Measurements from ENCODE around the gene SRRM3. TPM values are rescaled to one million over a fixed set of nuclear protein-coding genes. Genes with fewer than 3 reads are reported as not detected.

SRRM3 gene
- polyA plus RNA-seq, 1 donor from 2014 or later = 34.9 TPM

DNA sequence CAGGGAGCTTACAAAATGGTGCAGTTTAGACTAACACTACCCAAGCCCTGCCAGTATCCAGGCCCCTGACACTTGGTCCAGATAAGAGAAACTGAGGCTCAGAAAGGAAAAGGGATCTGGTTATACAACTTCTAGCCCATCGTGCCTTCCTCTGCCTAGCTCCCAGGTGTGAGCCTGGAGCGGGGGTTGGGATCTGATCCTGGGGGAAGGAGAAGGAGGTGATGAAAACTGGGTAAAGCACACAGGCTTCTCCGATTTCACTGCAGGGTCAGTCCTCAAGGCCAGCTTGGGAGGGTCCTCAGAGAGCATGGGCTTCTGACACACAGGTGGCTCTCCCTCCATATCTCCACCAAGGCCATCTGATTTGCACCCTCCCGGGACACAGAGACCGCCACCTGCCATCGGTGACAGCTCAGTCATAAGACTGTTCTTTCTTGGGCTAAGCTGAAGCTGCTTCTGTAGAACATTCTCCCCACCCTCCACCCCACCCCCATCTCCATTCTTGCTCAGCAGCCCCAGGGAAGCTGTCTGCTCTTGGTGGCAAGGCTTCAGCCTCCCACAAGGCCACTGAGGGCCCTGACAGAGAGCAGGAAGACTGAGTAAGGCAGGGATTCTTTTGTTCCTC, 16.4 kb downstream of the SRRM3 start:
- H3K9me2 ChIP-seq (ENCODE audit: insufficient read depth, low read length) = no peaks in the 10 kb centered on the region
- no peaks in the 10 kb centered on the region for H3K36me3 ChIP-seq (ENCODE audit: insufficient read depth, low read length)
- no peak overlapping the region for H2AFZ ChIP-seq (ENCODE audit: low read depth, low read length)
- peak overlapping the region; percentile 44 for H3K9ac ChIP-seq (ENCODE audit: low read length)
- no peaks in the 10 kb centered on the region for H3K9me3 ChIP-seq (ENCODE audit: low read length)
- no peak overlapping the region for H3K4me2 ChIP-seq (ENCODE audit: low read length)
- no peaks in the 10 kb centered on the region for H3K27me3 ChIP-seq (ENCODE audit: insufficient read depth, low read depth, low read length)
- no peaks in the 10 kb centered on the region for H4K20me1 ChIP-seq (ENCODE audit: insufficient read depth)
- H3K27ac ChIP-seq (ENCODE audit: low read length) = peak overlapping the region; percentile 96
- no peaks in the 10 kb centered on the region for H3F3A ChIP-seq (ENCODE audit: insufficient read depth, low read length, poor library complexity, severe bottlenecking)
- H3K79me2 ChIP-seq (replicated peaks; ENCODE audit: insufficient read depth, low read length) = no peaks in the 10 kb centered on the region
- no peak for TF ChIP-seq EZH2 (IDR thresholded peaks at IDR 0.05; ENCODE audit: borderline replicate concordance, insufficient read depth, low read length, poor library complexity, severe bottlenecking)
- TF ChIP-seq POLR2AphosphoS5 (IDR thresholded peaks at IDR 0.05) = no peak
- TF ChIP-seq, protein P1, sequence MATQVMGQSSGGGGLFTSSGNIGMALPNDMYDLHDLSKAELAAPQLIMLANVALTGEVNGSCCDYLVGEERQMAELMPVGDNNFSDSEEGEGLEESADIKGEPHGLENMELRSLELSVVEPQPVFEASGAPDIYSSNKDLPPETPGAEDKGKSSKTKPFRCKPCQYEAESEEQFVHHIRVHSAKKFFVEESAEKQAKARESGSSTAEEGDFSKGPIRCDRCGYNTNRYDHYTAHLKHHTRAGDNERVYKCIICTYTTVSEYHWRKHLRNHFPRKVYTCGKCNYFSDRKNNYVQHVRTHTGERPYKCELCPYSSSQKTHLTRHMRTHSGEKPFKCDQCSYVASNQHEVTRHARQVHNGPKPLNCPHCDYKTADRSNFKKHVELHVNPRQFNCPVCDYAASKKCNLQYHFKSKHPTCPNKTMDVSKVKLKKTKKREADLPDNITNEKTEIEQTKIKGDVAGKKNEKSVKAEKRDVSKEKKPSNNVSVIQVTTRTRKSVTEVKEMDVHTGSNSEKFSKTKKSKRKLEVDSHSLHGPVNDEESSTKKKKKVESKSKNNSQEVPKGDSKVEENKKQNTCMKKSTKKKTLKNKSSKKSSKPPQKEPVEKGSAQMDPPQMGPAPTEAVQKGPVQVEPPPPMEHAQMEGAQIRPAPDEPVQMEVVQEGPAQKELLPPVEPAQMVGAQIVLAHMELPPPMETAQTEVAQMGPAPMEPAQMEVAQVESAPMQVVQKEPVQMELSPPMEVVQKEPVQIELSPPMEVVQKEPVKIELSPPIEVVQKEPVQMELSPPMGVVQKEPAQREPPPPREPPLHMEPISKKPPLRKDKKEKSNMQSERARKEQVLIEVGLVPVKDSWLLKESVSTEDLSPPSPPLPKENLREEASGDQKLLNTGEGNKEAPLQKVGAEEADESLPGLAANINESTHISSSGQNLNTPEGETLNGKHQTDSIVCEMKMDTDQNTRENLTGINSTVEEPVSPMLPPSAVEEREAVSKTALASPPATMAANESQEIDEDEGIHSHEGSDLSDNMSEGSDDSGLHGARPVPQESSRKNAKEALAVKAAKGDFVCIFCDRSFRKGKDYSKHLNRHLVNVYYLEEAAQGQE (IDR thresholded peaks at IDR 0.05; ENCODE audit: borderline replicate concordance) = no peak
- TF ChIP-seq EP300 (conservative IDR thresholded peaks at IDR 0.05; ENCODE audit: poor library complexity, severe bottlenecking) = no peak
- TF ChIP-seq, protein P2, sequence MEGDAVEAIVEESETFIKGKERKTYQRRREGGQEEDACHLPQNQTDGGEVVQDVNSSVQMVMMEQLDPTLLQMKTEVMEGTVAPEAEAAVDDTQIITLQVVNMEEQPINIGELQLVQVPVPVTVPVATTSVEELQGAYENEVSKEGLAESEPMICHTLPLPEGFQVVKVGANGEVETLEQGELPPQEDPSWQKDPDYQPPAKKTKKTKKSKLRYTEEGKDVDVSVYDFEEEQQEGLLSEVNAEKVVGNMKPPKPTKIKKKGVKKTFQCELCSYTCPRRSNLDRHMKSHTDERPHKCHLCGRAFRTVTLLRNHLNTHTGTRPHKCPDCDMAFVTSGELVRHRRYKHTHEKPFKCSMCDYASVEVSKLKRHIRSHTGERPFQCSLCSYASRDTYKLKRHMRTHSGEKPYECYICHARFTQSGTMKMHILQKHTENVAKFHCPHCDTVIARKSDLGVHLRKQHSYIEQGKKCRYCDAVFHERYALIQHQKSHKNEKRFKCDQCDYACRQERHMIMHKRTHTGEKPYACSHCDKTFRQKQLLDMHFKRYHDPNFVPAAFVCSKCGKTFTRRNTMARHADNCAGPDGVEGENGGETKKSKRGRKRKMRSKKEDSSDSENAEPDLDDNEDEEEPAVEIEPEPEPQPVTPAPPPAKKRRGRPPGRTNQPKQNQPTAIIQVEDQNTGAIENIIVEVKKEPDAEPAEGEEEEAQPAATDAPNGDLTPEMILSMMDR (IDR thresholded peaks at IDR 0.05; ENCODE audit: poor library complexity, severe bottlenecking) = no peak
- peak overlapping the region; percentile 20 for H3K4me3 ChIP-seq (ENCODE audit: low read length)

DNA sequence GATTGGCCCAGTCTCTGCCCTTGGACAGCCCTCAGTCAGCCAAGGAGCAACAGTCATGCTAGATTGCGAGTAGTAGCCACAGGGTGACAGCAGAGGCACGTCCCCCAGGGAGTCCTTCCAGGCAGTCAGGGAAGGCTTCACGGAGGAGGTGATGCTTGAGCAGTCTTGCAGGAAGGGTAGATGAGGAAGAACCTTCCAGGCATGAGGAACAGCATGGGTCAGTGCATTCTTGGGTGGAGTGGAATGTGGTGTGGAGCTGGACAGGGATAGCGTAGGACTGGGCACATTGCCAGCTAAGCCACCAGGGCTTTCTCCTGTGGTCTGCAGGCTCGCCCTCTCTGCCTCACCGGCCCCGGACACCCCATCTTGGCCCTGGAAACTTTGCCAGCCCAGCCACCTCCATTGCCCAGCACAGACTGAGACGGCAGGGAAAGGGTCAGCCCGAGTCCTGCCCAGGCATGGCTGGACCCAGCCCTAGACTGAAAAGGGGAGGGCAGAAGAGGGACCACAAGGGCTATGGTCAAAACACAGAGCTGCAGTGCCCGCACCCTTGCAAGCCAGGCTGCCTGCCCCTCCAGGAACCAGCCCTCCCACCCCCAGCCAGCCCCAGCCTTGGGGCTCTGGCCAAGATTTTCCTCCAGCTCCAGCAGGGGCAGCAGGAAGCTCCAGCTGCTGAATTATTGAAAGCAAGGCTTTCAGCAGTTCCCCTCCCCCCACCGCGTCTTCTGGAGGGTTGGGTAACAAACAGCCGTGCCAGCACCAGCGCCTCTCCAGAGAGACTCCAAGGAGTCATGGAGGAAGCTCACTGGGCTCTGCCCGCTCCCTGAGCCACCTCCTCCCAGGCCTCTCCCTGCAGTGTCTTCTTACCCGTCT, 18.7 kb downstream of the SRRM3 start:
- Histone ChIP-seq H3K9me3 (ENCODE audit: low read length) (no peaks in the 10 kb centered on the region), H3K36me3 (ENCODE audit: insufficient read depth, low read length) (no peaks in the 10 kb centered on the region), H3K27ac (ENCODE audit: low read length) (no peak overlapping the region), H3K4me3 (ENCODE audit: low read length) (no peak overlapping the region), H3F3A (ENCODE audit: insufficient read depth, low read length, poor library complexity, severe bottlenecking) (no peaks in the 10 kb centered on the region), H3K27me3 (ENCODE audit: insufficient read depth, low read depth, low read length) (no peaks in the 10 kb centered on the region), H3K9me2 (ENCODE audit: insufficient read depth, low read length) (no peaks in the 10 kb centered on the region), H3K9ac (ENCODE audit: low read length) (no peak overlapping the region), H3K79me2 (replicated peaks; ENCODE audit: insufficient read depth, low read length) (no peaks in the 10 kb centered on the region), H3K4me2 (ENCODE audit: low read length) (no peak overlapping the region), H4K20me1 (ENCODE audit: insufficient read depth) (no peaks in the 10 kb centered on the region), H2AFZ (ENCODE audit: low read depth, low read length) (no peak overlapping the region)
- TF ChIP-seq MXI1 (conservative IDR thresholded peaks at IDR 0.05; ENCODE audit: poor library complexity, severe bottlenecking) = no peak
- TF ChIP-seq RAD21 (conservative IDR thresholded peaks at IDR 0.05) = no peak
- TF ChIP-seq TAF1 (IDR thresholded peaks at IDR 0.05; ENCODE audit: low read depth) = no peak
- TF ChIP-seq, protein P1 (IDR thresholded peaks at IDR 0.05; ENCODE audit: borderline replicate concordance) = no peak
- TF ChIP-seq EP300 (conservative IDR thresholded peaks at IDR 0.05; ENCODE audit: poor library complexity, severe bottlenecking) = no peak

All from neural cell (in vitro differentiated cells).